Keratinocyte (primary cell): Measurements from ENCODE around the gene TACR1.

Experiments used
- CTCF ChIP-seq, 3 experiments: IDR thresholded peaks in 1 of 3; conservative IDR thresholded peaks in 1 of 3; optimal IDR thresholded peaks in 1 of 3; 2 replicates in 2 of 3; 3 replicates in 1 of 3; pipeline versions ENCODE3 to v1.5.1; 2011; ENCODE audit warnings: low read length in 3 of 3, mild to moderate bottlenecking in 3 of 3, moderate library complexity in 2 of 3, control low read depth in 1 of 3, inconsistent platforms in 1 of 3; ENCODE audit not compliant: insufficient read depth in 2 of 3; ENCODE audit errors: extremely low read depth in 1 of 3
- EZH2 ChIP-seq: IDR thresholded peaks from one replicate; pipeline ENCODE4 v1.6.1; 2012; ENCODE audit warnings: inconsistent platforms, mild to moderate bottlenecking, low read length, moderate library complexity

- TF ChIP-seq CTCF (optimal IDR thresholded peaks at IDR 0.05 in 1 of 3, IDR thresholded peaks at IDR 0.05 in 1 of 3, conservative IDR thresholded peaks at IDR 0.05 in 1 of 3; ENCODE audit: extremely low read depth in 1 of 3, insufficient read depth in 2 of 3, low read length in 3 of 3), result peak in 1 of 3 experiments; percentile 16
- no peak for TF ChIP-seq EZH2
Measured at GRCh38 chr2:75007819-75008218, 191.5 kb downstream of the TACR1 start.
